WTC11 (cell line): ENCODE measurements around the gene UCK2.

Experiments used
- CTCF ChIP-seq: fragments of 200-600 bp; IDR thresholded peaks from 2 replicates; pipeline ENCODE4 v1.8.0; 2022; ENCODE audit warnings: antibody characterized with exemption
- FOXJ3 ChIP-seq: sonication (generic); formaldehyde crosslinking; IDR thresholded peaks from 2 replicates; pipeline ENCODE4 v1.9.0; 2021; ENCODE audit warnings: missing genetic modification reagents, mild to moderate bottlenecking, borderline replicate concordance
- ZNF219 ChIP-seq: sonication (generic); formaldehyde crosslinking; IDR thresholded peaks from 2 replicates; pipeline ENCODE4 v1.8.0; 2023; ENCODE audit warnings: missing genetic modification reagents, mild to moderate bottlenecking, borderline replicate concordance
- ZNF423 ChIP-seq: fragments of 250-450 bp; sonication (Bioruptor Pico); IDR thresholded peaks from 2 replicates; pipeline ENCODE4 v2.1.2; 2022; ENCODE audit warnings: mild to moderate bottlenecking, moderate library complexity
- TF ChIP-seq, protein P1 (sequence below): sonication (generic); formaldehyde crosslinking; IDR thresholded peaks from 2 replicates; pipeline ENCODE4 v1.8.0; 2023; ENCODE audit warnings: missing genetic modification reagents
- TF ChIP-seq, protein P2 (sequence below): sonication (generic); formaldehyde crosslinking; IDR thresholded peaks from 2 replicates; pipeline ENCODE4 v1.8.1; 2023; ENCODE audit warnings: mild to moderate bottlenecking, missing genetic modification reagents, moderate library complexity

DNA sequence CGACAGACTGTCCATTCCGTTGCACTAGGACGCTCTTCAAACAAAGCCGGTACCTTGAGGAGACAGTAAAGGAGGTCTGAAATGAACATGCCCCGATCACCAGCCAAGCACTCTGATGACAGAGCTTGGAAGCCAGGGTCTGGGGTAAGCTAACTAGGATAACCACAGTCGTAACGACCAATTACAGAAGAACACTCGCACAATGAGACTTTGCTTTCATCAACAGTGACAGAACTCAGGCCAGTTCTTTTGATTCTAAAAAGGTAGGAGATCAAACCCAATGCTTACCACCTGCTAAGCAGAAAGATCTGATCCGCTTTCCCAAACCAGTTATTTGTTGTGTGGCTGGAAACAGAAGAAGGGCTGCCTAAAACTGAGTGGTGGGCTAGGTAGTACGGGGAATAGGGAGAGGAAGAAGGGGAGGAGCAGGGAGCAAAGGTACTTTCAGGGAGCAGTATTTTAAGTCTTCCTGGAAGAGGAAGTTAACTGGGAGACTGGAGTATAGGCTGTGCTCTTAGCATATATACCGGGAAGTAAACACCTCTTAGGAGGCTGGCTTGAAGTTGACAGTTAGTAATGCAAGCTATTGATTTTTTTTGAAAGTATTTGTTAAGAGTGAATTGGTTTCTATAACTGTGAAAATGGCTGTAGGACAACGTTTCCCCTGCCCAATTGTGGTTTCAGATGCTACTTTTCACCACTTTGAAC is 38.4 kb downstream of the UCK2 start:
- TF ChIP-seq, protein P1, sequence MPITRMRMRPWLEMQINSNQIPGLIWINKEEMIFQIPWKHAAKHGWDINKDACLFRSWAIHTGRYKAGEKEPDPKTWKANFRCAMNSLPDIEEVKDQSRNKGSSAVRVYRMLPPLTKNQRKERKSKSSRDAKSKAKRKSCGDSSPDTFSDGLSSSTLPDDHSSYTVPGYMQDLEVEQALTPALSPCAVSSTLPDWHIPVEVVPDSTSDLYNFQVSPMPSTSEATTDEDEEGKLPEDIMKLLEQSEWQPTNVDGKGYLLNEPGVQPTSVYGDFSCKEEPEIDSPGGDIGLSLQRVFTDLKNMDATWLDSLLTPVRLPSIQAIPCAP (CRISPR knock-in tag) = no peak
- TF ChIP-seq ZNF423 (no peak), CTCF (no peak), FOXJ3 (CRISPR knock-in tag) (no peak), ZNF219 (no peak)
- TF ChIP-seq, protein P2, sequence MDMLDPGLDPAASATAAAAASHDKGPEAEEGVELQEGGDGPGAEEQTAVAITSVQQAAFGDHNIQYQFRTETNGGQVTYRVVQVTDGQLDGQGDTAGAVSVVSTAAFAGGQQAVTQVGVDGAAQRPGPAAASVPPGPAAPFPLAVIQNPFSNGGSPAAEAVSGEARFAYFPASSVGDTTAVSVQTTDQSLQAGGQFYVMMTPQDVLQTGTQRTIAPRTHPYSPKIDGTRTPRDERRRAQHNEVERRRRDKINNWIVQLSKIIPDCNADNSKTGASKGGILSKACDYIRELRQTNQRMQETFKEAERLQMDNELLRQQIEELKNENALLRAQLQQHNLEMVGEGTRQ (CRISPR knock-in tag) = no peak
